HK-2 (cell line): ENCODE data around the gene MEST.
"Not testable (repeated sequence)": the region's sequence is repeated elsewhere in the genome, so short reads cannot be mapped to it uniquely, and the experiment has no call there.

Experiments used
- DNase-seq: peaks from one replicate; pipeline ENCODE4 v3.0.0-alpha.2; 2018; ENCODE audit not compliant: unreplicated experiment

The MEST gene

GRCh38 chr7:130523519-130524125, 31.7 kb downstream of the MEST start:
- DNase-seq: not testable (repeated sequence)

DNA sequence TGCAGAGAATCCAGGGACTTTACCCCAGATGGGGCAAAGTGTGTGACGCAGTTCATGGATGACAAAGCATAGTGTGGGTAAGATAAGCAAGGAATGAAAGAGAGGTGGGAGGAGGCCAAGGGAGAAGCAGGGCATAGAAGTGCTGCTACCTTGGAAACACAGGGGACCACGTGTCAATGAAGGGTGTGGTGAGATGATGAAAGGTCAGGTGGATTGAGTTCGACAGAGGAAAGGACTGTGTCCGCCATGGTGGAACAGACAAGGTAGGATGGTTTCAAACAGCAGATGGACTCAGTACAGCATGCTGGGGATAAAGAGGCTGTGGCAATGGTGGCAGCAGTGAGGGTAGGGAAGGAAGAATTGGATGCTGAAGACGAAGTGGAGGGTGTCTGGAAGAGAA, 32.7 kb downstream of the MEST start:
- DNase-seq: no peak

- DNase-seq: not testable (repeated sequence)
Measured at GRCh38 chr7:130527752-130528355, 36.0 kb downstream of the MEST start.

DNA sequence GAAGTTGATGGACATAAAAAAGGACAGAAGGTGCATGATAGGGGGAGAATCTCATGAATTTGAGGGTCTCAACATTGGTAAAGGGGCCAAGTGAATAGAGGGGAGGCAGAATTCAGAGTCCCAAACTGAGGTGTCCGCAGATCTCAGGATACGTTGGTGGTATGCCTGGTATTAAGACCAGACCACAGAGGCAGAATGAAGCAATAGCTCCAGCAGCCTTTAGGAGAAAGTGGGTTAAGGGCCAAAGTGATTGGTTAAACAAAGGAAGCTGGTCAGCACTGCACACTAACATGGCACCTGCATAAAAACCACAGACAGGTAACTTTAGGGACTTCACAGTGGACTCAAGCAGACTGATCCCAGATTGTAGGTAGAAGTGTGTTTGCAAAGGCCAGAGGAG, 37.5 kb downstream of the MEST start:
- no peak for DNase-seq

- not testable (repeated sequence) for DNase-seq
Measured at GRCh38 chr7:130537894-130538293, 46.0 kb downstream of the MEST start.

DNA sequence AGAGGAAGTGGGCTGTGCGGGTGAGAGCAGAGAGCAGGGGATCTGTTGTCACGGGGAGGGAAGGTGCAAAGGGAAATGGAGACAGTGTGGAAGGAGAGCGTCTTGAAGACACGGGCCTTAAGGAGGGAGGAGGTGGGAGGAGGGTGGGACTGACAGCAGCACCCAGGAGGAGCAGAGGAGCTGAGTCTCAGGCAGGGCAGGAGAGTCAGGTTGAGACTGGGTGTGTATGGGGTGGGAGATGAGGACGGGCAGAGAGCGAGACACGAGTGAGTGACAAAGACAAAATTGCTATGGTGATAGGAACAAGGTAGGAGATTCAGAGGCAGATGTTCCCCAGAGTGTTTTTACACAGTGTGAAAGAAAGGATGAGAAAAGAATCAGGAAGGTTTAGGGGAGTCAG, 49.4 kb downstream of the MEST start:
- not testable (repeated sequence) for DNase-seq

DNA sequence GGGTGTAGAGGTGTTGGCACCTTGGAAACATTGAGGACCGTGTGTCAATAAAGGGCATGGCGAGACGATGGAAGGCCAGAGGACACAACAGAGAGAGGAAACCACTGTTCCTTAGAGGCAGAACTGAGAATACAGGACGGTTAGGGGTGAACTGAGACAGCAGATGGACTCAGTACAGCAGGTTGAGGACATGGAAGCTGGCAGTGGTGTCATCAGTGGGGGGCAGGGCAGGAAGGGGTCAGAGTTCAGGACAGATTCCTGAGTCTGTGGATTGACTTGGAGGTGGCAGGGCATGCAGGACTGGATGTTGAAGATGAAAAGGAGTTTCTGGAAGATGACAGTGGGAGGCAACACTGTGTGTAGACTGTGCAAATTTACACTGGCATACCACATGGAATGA, 50.4 kb downstream of the MEST start:
- DNase-seq: not testable (repeated sequence)

GRCh38 chr7:130543487-130544010, 51.7 kb downstream of the MEST start:
- no peak for DNase-seq

- DNase-seq: no peak
Measured at GRCh38 chr7:130544356-130544755, 52.5 kb downstream of the MEST start.

GRCh38 chr7:130553398-130554029, 61.6 kb downstream of the MEST start:
- DNase-seq: no peak

GRCh38 chr7:130554481-130554880, 62.6 kb downstream of the MEST start:
- no peak for DNase-seq
